Measurements from ENCODE around the gene ARHGAP25. TPM values are rescaled to one million over a fixed set of nuclear protein-coding genes. Genes with fewer than 3 reads are reported as not detected.

Gene ARHGAP25
- total RNA-seq, 1 experiment from 2014 or later = not detected

DNA sequence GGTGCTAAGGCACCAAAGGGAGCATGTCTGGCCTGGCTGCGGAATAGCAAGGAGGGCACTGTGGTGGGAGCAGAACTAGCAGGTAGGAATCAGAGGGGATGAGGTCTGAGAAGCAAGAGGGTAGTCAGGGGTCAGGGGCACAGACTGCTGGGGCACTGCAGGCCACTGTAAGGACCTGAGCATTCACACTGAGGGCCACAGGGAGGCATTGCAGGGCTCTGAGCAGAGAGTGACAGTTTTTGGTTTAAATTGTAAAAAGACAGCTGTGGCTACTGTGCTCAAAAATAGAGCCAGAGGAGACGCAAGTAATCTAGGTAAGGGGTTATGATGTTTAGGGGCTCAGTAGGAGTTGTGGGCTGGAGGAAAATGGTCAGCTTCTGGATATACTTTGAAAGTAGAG lies 41.5 kb downstream of the ARHGAP25 start:
- no peak for DNase-seq
- Histone ChIP-seq H3F3A (ENCODE audit: insufficient read depth, low read depth) (no peaks in the 10 kb centered on the region), H3K79me2 (ENCODE audit: low read depth) (no peaks in the 10 kb centered on the region), H3K4me3 (no peak overlapping the region), H3K9me3 (ENCODE audit: insufficient read depth, low read depth) (no peaks in the 10 kb centered on the region), H3K36me3 (ENCODE audit: low read depth) (no peaks in the 10 kb centered on the region), H3K27ac (no peak overlapping the region), H3K9me2 (ENCODE audit: insufficient read depth) (no peaks in the 10 kb centered on the region), H3K4me2 (no peak overlapping the region), H4K20me1 (ENCODE audit: insufficient read depth) (no peaks in the 10 kb centered on the region), H2AFZ (no peak overlapping the region), H3K27me3 (ENCODE audit: insufficient read depth, low read depth) (0 out of 2 replicates have a peak, but pooled peaks cover 3% of the 10 kb centered on the region), H3K4me1 (replicated peaks; ENCODE audit: insufficient read depth) (no peaks in the 10 kb centered on the region)
- BruUV-seq (replicated peaks) = no TSS peak
- TF ChIP-seq EZH2 (IDR thresholded peaks at IDR 0.05; ENCODE audit: low read depth) = no peak
- TF ChIP-seq CTCF (conservative IDR thresholded peaks at IDR 0.05) = no peak
- CTCF ChIA-PET = no interaction called here
- POLR2A ChIA-PET (ENCODE audit: unreplicated experiment) = no interaction called here
- intact Hi-C loops (cut with micrococcal nuclease; ENCODE audit: unreplicated experiment) = no loop called here

DNA sequence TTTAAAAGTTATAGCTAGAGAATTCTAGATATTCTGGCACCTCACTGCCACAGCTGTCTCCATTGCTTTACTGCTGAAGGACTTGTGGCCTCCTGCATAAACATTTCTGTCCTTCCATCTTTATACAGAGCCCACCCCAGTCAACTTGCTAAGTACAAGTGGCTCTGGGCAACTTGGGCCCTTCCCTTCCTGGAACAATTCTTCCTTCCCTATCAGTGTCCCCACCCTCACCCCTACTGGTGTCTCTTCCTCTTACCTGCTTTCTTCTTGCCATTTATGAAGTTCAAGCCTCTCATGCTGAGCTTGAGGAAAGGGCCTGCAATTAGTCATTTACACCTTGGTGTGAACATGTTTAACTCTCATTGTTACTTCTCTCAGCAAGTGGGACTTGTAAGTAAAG lies 45.0 kb downstream of the ARHGAP25 start:
- Histone ChIP-seq H3K79me2 (ENCODE audit: low read depth) (no peaks in the 10 kb centered on the region), H3K4me3 (no peak overlapping the region), H2AFZ (no peak overlapping the region), H3F3A (ENCODE audit: insufficient read depth, low read depth) (no peaks in the 10 kb centered on the region), H3K27ac (no peak overlapping the region), H3K27me3 (ENCODE audit: insufficient read depth, low read depth) (0 out of 2 replicates have a peak, but pooled peaks cover 3% of the 10 kb centered on the region), H4K20me1 (ENCODE audit: insufficient read depth) (no peaks in the 10 kb centered on the region), H3K4me1 (replicated peaks; ENCODE audit: insufficient read depth) (no peaks in the 10 kb centered on the region), H3K9me2 (ENCODE audit: insufficient read depth) (no peaks in the 10 kb centered on the region; the same call in 1 of the 2 replicates), H3K36me3 (ENCODE audit: low read depth) (no peaks in the 10 kb centered on the region), H3K4me2 (no peak overlapping the region), H3K9me3 (ENCODE audit: insufficient read depth, low read depth) (no peaks in the 10 kb centered on the region)
- intact Hi-C loops (cut with micrococcal nuclease; ENCODE audit: unreplicated experiment) = no loop called here
- ChIA-PET CTCF (no interaction called here), POLR2A (ENCODE audit: unreplicated experiment) (no interaction called here)
- no peak for TF ChIP-seq EZH2 (IDR thresholded peaks at IDR 0.05; ENCODE audit: low read depth)
- TF ChIP-seq CTCF (conservative IDR thresholded peaks at IDR 0.05) = no peak
- no TSS peak for BruUV-seq (replicated peaks)
- no peak for DNase-seq

GRCh38 chr2:68784188-68784587 lies 49.6 kb downstream of the ARHGAP25 start:
- TF ChIP-seq EZH2 (IDR thresholded peaks at IDR 0.05; ENCODE audit: low read depth) = no peak
- no peak for TF ChIP-seq CTCF (conservative IDR thresholded peaks at IDR 0.05)
- Histone ChIP-seq H3K9me3 (ENCODE audit: insufficient read depth, low read depth) (no peaks in the 10 kb centered on the region), H3K36me3 (ENCODE audit: low read depth) (no peaks in the 10 kb centered on the region), H3K27me3 (ENCODE audit: insufficient read depth, low read depth) (peaks cover 10% of the 10 kb centered on the region; the same call in 1 of the 2 replicates), H3K4me2 (no peak overlapping the region), H2AFZ (no peak overlapping the region), H3K27ac (no peak overlapping the region), H3K4me1 (replicated peaks; ENCODE audit: insufficient read depth) (no peaks in the 10 kb centered on the region), H4K20me1 (ENCODE audit: insufficient read depth) (no peaks in the 10 kb centered on the region), H3K4me3 (no peak overlapping the region), H3F3A (ENCODE audit: insufficient read depth, low read depth) (no peaks in the 10 kb centered on the region), H3K79me2 (ENCODE audit: low read depth) (no peaks in the 10 kb centered on the region), H3K9me2 (ENCODE audit: insufficient read depth) (no peaks in the 10 kb centered on the region; the same call in 1 of the 2 replicates)
- no TSS peak for BruUV-seq (replicated peaks)
- intact Hi-C loops (cut with micrococcal nuclease; ENCODE audit: unreplicated experiment) = no loop called here
- no peak for DNase-seq
- ChIA-PET POLR2A (ENCODE audit: unreplicated experiment) (no interaction called here), CTCF (no interaction called here)

Measured in PC-9 (cell line).